ENCODE data around the gene RCAN1. TPM values are rescaled to one million over a fixed set of nuclear protein-coding genes. Genes with fewer than 3 reads are reported as not detected.

RCAN1 gene
- total and polyA plus RNA-seq, 2 of the 13 experiments (the other 11 are each of a cell fraction or from before 2014, with no cell fraction given): 9.4 to 34.1 TPM

- TF ChIP-seq ZFP37 (CRISPR knock-in tag; IDR thresholded peaks at IDR 0.05; ENCODE audit: borderline replicate concordance) (no peak), NAIF1 (CRISPR knock-in tag; IDR thresholded peaks at IDR 0.05; ENCODE audit: borderline replicate concordance) (no peak), ZNF101 (CRISPR knock-in tag; IDR thresholded peaks at IDR 0.05; ENCODE audit: borderline replicate concordance, low read depth) (no peak), GPBP1L1 (CRISPR knock-in tag; IDR thresholded peaks at IDR 0.05) (no peak), GTF3A (CRISPR knock-in tag; conservative IDR thresholded peaks at IDR 0.05) (no peak), UBTF (CRISPR knock-in tag; IDR thresholded peaks at IDR 0.05) (no peak), MYPOP (CRISPR knock-in tag; IDR thresholded peaks at IDR 0.05) (0 out of 2 replicates have a peak, but pooled peaks have one; percentile 38), EHMT2 (IDR thresholded peaks at IDR 0.05; ENCODE audit: borderline replicate concordance, low read depth, low read length) (no peak), ZNF329 (CRISPR knock-in tag; IDR thresholded peaks at IDR 0.05; ENCODE audit: low read depth) (no peak), GTF2F1 (IDR thresholded peaks at IDR 0.05; ENCODE audit: low read length) (no peak), ZNF280B (CRISPR knock-in tag; IDR thresholded peaks at IDR 0.05; ENCODE audit: borderline replicate concordance) (no peak), ATF5 (CRISPR knock-in tag; IDR thresholded peaks at IDR 0.05; ENCODE audit: low read depth) (no peak), HCFC1 (IDR thresholded peaks at IDR 0.05; ENCODE audit: low read depth, low read length) (no peak), ZNF761 (CRISPR knock-in tag; conservative IDR thresholded peaks at IDR 0.05) (no peak), IRX3 (CRISPR knock-in tag; IDR thresholded peaks at IDR 0.05; ENCODE audit: borderline replicate concordance, low read depth) (no peak), MBNL3 (CRISPR knock-in tag; conservative IDR thresholded peaks at IDR 0.05) (no peak)
- TF ChIP-seq, protein P1, sequence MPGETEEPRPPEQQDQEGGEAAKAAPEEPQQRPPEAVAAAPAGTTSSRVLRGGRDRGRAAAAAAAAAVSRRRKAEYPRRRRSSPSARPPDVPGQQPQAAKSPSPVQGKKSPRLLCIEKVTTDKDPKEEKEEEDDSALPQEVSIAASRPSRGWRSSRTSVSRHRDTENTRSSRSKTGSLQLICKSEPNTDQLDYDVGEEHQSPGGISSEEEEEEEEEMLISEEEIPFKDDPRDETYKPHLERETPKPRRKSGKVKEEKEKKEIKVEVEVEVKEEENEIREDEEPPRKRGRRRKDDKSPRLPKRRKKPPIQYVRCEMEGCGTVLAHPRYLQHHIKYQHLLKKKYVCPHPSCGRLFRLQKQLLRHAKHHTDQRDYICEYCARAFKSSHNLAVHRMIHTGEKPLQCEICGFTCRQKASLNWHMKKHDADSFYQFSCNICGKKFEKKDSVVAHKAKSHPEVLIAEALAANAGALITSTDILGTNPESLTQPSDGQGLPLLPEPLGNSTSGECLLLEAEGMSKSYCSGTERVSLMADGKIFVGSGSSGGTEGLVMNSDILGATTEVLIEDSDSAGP (CRISPR knock-in tag; IDR thresholded peaks at IDR 0.05; ENCODE audit: borderline replicate concordance): no peak
- TF ChIP-seq, protein P2, sequence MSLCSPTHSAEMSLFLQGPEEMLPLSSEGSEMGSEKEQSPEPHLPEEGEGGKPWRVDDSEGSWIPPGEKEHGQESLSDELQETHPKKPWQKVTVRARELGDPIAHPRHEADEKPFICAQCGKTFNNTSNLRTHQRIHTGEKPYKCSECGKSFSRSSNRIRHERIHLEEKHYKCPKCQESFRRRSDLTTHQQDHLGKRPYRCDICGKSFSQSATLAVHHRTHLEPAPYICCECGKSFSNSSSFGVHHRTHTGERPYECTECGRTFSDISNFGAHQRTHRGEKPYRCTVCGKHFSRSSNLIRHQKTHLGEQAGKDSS (CRISPR knock-in tag; IDR thresholded peaks at IDR 0.05; ENCODE audit: borderline replicate concordance, low read depth): no peak
These were observed 92.6 kb downstream of the RCAN1 start (continued) for GRCh38 chr21:34522284-34522683.

Data from HepG2 (cell line).